ENCODE results near the gene LSM14A. TPM values are rescaled to one million over a fixed set of nuclear protein-coding genes. Genes with fewer than 3 reads are reported as not detected.
"Not testable (repeated sequence)": the region's sequence is repeated elsewhere in the genome, so short reads cannot be mapped to it uniquely, and the experiment has no call there.

LSM14A gene
- total RNA-seq, 1 donor from 2014 or later = 114 TPM

DNA sequence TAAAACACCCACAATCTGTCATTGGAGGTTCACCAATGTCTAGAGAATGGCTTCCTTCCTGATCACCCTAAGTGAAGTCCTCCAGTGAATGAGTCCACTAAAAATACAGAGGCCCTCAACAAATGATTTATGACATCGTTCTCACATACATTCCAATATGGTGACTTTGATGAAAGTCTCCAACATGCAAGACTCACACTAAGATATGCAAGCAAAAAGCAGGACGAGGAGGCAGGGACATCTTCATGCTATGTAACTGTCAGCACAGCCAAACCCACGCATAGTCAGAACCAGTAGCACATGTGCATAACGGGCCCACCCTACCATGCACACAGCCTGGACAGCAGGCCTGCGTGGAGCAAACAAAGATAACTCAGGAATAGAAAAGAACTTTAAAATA is 16.6 kb upstream of the LSM14A start:
- intact Hi-C loops (cut with micrococcal nuclease) = no loop called here

- intact Hi-C loops (cut with micrococcal nuclease) = not testable (repeated sequence)
Measured at GRCh38 chr19:34158966-34159365, 13.3 kb upstream of the LSM14A start.

DNA sequence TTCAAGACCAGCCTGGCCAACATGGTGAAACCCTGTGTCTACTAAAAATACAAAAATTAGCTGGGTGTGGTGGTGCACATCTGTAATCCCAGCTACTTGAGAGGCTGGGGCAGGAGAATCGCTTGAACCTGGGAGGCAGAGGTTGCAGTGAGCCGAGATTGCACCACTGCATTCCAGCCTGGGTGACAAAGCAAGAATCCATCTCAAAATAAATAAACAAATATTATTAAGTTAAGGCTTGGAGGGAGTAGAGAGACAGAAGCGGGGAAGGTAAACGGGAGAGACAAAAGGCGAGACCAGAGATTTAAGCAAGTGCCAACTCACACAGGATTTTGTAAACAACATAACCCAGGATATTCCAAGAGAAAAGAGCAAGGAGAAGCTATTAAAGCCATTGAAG is 12.8 kb upstream of the LSM14A start:
- intact Hi-C loops (cut with micrococcal nuclease) = not testable (repeated sequence)

GRCh38 chr19:34161902-34162301 is 10.4 kb upstream of the LSM14A start:
- intact Hi-C loops (cut with micrococcal nuclease) = not testable (repeated sequence)

DNA sequence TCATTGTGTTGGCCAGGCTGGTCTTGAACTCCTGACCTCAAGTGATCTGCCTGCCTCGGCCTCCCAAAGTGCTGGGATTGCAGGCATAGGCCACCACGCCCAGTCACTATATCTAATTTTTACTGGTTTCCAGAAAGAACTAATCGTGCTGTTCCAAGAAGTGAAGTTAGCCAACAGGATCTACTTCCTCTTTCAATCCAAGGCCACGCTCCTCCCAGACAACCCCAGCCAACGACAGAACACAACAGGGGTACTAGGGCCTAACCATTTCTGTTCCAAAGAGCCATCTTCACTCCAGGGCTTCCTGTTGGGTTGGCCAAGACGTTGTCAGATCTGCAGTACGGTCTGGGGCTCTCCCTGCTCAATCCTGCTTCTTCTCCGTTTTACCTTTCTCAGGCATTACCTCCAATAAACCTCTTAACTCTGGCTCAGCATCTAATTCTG is 7.0 kb upstream of the LSM14A start:
- intact Hi-C loops (cut with micrococcal nuclease) = no loop called here

DNA sequence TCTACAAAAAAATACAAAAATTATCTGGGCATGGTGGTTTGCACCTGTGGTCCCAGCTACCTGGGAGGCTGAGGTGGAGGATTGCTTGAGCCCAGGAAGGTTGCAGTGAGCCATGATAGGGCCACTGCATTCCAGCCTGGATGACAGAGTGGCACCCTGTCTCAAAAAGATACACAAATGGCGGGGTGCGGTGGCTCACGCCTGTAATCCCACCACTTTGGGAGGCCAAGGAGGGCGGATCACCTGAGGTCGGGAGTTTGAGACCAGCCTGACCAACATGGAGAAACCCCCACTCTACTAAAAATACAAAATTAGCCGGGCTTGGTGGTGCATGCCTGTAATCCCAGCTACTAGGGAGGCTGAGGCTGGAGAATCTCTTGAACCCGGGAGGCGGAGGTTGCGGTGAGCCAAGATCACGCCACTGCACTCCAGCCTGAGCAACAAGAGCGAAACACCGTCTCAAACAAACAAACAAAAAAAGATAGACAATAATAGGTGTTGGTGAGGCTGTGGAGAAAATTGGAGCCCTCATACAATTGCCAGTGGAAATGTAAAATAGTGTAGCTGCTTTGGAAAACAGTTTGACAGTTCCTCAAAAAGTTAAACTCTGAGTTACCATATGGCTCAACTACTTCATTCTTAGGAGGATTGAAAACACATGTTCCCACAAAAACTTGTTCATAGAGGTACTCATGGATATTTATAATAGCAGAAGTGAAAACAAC is 2.7 kb upstream of the LSM14A start:
- intact Hi-C loops (cut with micrococcal nuclease) = loop anchor here (5.0 to 10.0 kb wide), 4 partner anchors 48 to 505 kb away; partner anchors contain the start of genes KCTD15, PDCD2L, SCGB2B2 and ZNF302

- intact Hi-C loops (cut with micrococcal nuclease) = loop anchor here (1.0 to 10.0 kb wide), 5 partner anchors 37 to 503 kb away; partner anchors contain the start of genes KCTD15, PDCD2L, SCGB2B2 and ZNF302
Measured at GRCh38 chr19:34171539-34171876, 796 bp upstream of the LSM14A start.

DNA sequence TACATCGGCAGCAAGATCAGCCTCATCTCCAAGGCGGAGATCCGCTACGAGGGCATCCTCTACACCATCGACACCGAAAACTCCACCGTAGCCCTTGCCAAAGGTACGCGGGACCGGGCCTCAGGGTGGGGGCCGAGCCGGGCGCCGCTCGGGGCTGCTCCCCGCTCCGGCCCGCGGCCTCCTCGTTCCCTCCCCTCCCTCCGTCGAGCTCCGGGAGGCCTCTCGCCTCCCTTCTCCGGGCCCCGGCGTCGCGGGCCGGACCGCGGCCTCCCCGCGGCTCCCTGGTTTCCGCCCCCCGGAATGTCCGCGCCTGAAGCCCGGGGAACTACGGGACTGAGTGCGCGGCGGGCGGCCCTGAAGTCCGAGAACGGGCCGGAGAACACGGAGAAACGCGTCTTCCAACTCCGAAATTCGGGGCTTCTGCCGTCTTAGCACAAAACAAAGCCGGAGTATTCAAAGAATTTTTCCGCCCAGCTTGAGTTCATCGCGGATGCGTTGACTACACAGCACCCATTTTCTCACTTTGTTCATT is 423 bp downstream of the LSM14A start:
- intact Hi-C loops (cut with micrococcal nuclease) = loop anchor here (2.0 to 10.0 kb wide), 7 partner anchors 45 to 1092 kb away; partner anchors contain the start of genes GPATCH1, KCTD15, PDCD2L and SCGB2B2

DNA sequence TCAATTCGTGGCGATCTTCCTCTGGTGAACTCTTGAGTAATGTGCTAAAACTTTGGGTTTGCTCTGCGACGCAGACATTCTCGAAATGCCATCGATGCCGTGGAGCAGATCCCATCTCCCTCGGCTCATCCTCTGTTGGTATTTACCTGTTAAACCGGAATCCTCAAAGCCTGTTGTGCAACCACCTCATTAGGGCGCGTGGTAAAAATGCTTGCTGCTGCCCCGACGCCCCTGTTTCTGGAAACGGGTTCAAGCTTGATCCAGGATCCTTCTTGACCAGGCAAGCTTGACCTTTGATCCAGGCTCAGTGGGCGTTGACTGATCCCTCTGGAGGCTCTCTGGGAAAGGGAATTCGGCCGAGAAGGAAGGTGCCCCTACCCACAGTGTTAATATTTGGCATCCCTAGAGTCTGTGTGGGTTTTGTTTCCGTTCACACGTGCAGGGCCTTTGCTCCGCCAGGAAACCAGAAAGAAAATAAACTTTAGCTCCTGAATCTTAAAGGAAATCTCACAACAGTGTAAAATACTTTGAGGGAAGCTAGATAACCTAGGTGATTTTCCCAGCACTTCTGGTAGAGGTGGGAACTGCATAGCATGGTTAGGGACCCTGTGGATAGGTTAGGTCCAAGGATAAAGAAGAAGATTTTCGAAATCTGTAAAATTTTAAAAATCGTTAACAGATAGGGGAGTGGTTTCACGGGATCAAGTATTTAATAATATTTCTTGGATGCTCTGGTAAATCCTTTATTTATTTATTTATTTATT is 1.1 kb downstream of the LSM14A start:
- intact Hi-C loops (cut with micrococcal nuclease) = loop anchor here (2.0 to 10.0 kb wide), 7 partner anchors 44 to 1093 kb away; partner anchors contain the start of genes GPATCH1, KCTD15, PDCD2L and SCGB2B2

GRCh38 chr19:34175173-34175572 is 2.9 kb downstream of the LSM14A start:
- intact Hi-C loops (cut with micrococcal nuclease) = loop anchor here (10.0 kb wide), 2 partner anchors 230 to 500 kb away; partner anchors contain the start of genes PDCD2L, SCGB2B2 and ZNF302

DNA sequence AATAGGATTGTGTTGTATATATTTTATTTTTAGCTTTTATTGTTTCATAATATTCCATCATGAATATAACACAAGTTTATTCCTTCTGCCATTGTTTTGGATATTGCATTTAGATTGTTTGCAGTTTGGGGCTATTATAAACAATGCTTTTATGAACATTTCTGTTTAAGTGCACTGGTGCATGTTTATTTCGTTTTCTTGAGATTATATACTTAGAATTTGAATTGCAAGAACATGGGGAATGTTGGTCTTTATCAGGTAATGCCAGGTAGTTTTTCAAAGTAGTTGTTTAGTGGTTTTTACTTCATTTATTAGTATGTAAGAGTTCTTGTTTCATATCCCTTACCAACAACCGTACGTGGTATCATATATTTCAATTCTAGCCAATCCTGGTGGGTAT is 4.3 kb downstream of the LSM14A start:
- intact Hi-C loops (cut with micrococcal nuclease) = loop anchor here (10.0 kb wide), 2 partner anchors 228 to 498 kb away; partner anchors contain the start of genes PDCD2L, SCGB2B2 and ZNF302

DNA sequence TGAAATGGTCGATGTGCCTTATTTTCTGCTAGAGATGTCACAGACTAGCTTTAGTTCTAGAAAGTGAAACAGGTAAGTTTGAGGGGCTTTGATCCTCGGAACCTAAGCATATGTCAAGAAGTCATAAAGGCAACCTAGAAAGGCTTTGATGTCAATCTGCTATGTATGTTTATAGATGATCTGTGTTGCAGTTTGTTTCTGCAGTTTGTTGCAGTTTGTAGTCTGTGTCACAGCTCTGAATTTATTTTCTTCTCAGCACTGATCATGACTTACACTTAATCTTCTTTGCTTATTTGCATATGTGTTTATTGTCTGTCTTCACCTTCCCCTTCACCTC is 5.9 kb downstream of the LSM14A start:
- intact Hi-C loops (cut with micrococcal nuclease) = loop anchor here (10.0 kb wide), 2 partner anchors 227 to 497 kb away; partner anchors contain the start of genes PDCD2L, SCGB2B2 and ZNF302

- intact Hi-C loops (cut with micrococcal nuclease) = loop anchor here (10.0 kb wide), 2 partner anchors 226 to 496 kb away; partner anchors contain the start of genes PDCD2L, SCGB2B2 and ZNF302
Measured at GRCh38 chr19:34179066-34179465, 6.8 kb downstream of the LSM14A start.

DNA sequence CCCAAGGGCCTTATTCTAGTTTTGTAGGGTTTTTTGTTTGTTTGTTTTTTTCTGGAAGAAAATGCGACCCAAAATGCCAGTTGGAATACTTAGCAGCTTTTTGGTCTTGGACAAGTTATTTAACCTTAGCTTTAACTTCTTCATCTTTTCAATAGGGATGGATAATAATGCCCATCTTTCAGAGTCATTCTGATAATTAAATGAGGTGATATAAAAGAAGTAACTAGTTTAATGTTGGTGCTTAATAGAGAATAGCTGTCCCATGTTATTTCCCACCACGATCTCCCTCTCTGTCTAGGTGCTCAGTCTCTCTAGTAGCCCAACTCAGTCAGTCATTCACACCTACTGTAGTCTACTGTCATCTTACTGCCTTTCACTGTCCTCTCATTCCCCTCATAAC is 8.0 kb downstream of the LSM14A start:
- intact Hi-C loops (cut with micrococcal nuclease) = no loop called here

DNA sequence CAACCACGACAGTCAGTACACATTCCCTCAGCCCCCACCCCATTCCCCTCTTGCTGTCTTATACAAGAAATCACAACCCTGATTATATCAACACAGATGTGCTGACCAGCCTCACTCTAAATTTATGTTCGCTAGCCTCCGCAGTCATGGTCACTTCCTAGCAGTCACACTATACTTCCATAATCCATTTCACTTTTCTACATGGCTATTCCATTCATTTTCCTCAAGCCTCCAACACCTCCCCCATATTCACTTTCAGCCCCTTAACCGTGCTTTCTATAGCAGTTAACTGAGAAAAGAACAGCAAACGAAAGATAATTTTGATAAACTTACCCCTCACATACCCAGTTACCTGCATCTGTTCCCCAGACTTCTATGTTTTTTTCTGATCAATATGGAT is 8.4 kb downstream of the LSM14A start:
- intact Hi-C loops (cut with micrococcal nuclease) = no loop called here

DNA sequence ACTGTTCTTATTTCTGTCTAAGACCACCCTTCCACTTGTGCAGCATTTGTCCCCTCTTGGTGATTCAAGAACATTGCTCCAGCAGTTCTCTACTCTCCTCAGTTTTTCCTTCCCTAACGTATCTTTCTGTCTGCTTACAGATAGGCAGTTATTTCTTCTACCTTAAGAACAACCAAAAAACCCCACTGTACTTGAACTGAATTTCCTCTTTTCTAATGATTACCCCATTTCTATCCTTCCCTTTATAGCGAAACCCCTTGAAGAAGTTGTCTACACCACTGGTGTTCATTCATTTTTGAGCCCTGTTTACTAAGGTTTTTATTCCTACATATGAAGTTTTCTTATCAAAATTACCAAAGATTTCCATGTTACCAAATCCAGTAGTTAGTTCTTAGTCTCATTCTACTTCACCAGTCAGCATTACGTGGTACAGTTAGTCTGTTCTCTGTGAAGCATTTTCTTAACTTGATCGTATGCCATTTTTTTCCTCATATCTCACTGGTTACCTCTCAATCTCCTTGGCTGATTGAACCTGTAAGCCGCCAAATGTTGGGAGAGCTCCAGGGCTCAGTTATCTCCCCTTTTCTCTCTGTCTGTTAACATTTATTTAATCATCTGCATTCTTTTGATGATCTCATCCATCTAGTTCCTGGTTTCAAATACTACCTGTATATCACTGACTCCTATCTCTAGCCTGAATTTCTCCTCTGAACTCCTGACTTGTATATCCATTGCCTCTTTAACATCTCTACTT is 9.0 kb downstream of the LSM14A start:
- intact Hi-C loops (cut with micrococcal nuclease) = no loop called here

GRCh38 chr19:34182125-34182524 is 9.8 kb downstream of the LSM14A start:
- intact Hi-C loops (cut with micrococcal nuclease) = no loop called here

DNA sequence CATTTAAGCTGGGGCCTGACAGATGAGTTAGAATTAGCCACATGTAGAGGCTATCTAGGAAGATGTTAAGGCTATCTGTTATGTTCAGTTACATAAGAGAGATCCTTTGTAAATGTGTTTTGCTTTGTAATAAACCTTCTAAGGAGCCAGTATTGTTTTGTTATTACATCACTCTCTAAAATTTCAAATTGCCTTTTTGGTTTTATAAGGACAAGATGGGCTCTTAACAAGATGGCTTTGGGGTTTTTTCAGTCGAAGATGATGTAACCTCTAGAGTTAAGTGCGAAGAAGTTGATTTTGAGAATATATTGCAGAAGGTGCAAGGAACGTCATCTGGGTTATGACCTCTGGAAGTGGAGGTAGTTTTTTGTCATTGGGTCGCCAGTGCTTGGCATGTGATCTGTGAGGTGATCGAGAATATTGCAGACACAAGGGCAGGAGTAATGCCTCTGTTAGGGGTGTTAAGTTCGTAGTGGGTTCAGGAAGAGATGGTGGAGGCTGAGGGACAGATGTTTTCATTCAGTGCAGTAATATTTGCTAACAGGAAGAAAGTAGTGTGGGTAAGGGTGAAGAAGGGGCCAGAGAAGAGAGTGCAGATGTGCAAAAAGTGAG is 12.7 kb downstream of the LSM14A start:
- intact Hi-C loops (cut with micrococcal nuclease) = no loop called here

- intact Hi-C loops (cut with micrococcal nuclease) = no loop called here
Measured at GRCh38 chr19:34186205-34186604, 13.9 kb downstream of the LSM14A start.

- intact Hi-C loops (cut with micrococcal nuclease) = no loop called here
Measured at GRCh38 chr19:34187011-34187410, 14.7 kb downstream of the LSM14A start.

- intact Hi-C loops (cut with micrococcal nuclease) = no loop called here
Measured at GRCh38 chr19:34188408-34188807, 16.1 kb downstream of the LSM14A start.

Data from T-helper 2 cell treated with Interferon-gamma antibody and Interleukin-4, amounts not matched to agents 100 ng/mL and 5 ng/mL, for 36 hours (primary cell).